GM19035 (cell line): ENCODE results near the gene NPBWR2.
"Not testable (repeated sequence)": the region's sequence is repeated elsewhere in the genome, so short reads cannot be mapped to it uniquely, and the experiment has no call there.

ENCODE experiments used
- ATAC-seq: cut with Tn5 transposase; IDR thresholded peaks from one replicate; pipeline ENCODE4 v1.9.1; 2021; ENCODE audit not compliant: unreplicated experiment

NPBWR2 gene

DNA sequence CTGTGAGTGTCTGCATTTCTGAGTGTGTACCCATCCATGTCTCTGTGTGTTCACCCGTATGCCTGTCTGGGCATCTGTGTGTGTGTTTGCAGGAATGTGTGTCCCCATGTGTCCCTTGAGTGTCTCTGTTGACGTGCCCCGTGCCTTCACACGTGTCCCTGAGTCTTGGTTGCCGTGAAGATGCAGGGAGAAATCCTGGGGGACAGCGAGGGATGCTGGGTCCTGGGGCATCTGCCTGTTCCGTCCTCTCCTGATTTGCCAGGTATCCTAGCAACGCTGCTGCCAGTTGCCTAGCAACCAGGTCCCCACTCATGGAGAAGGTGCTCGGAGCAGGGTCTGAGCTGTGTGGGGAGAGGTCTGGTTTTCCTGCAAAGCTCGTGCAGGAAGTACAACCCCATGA is 17.2 kb downstream of the NPBWR2 start:
- ATAC-seq, result no peak

DNA sequence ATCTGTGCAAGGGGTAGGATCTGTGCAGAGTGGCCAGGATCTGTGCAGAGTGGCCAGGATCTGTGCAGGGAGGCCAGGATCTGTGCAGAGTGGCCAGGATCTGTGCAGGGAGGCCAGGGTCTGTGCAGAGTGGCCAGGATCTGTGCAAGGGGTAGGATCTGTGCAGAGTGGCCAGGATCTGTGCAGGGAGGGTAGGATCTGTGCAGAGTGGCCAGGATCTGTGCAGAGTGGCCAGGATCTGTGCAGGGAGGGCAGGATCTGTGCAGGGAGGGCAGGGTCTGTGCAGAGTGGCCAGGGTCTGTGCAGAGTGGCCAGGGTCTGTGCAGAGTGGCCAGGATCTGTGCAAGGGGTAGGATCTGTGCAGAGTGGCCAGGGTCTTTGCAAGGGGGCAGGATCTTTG is 18.8 kb downstream of the NPBWR2 start:
- ATAC-seq, result not testable (repeated sequence)

DNA sequence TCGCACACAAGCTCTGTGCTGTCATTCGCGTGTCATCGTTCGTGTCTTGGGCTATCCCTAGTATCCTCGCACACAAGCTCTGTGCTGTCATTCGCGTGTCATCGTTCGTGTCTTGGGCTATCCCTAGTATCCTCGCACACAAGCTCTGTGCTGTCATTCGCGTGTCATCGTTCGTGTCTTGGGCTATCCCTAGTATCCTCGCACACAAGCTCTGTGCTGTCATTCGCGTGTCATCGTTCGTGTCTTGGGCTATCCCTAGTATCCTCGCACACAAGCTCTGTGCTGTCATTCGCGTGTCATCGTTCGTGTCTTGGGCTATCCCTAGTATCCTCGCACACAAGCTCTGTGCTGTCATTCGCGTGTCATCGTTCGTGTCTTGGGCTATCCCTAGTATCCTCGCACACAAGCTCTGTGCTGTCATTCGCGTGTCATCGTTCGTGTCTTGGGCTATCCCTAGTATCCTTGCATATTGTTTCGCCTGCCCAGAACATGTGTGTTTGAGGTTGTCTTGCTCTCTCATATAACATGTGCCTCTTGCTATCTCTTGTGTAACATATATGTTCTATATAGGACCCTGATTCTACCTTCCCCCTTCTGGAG is 20.0 kb downstream of the NPBWR2 start:
- ATAC-seq, result not testable (repeated sequence)

DNA sequence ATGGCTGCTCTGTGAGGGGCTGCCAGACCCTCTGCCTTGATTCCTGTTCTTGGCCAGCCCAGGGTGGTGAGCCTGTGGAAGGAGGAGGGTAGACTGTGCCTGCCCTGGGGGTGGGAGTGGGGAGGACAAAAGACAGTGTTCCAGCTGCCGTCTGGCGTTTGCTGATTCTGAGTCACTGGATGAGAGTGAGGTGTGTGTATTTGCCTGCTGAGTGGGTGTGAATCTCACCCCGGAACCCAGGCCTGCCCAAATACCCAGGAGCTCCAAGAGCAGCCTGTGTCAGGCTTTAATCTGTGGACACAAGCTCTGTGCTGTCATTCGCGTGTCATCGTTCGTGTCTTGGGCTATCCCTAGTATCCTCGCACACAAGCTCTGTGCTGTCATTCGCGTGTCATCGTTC is 20.6 kb downstream of the NPBWR2 start:
- ATAC-seq, result no peak

DNA sequence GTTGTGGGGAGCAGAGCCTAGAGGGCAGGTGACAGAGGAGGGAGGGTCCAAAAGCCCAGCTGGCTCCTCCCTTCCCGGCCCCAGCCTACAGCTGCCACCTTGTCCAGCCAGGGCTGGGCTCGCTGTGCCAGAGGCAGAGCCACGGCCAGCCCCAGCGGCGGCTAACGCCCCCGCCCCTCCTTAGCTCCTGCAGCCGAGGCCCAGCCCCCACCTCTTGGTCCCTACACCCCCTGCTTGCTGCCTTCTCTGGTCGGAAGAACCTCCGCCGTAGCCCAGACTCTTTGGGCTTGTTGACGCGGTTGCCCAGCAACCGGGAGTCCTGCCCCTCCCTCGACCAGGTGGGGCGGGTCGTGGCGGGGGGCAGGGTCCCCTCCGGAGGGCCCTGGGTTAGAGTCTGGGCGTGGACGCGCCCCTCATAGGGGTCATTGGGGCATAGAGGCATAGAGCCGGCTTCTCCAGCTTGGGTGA is 22.6 kb downstream of the NPBWR2 start:
- ATAC-seq, result no peak

DNA sequence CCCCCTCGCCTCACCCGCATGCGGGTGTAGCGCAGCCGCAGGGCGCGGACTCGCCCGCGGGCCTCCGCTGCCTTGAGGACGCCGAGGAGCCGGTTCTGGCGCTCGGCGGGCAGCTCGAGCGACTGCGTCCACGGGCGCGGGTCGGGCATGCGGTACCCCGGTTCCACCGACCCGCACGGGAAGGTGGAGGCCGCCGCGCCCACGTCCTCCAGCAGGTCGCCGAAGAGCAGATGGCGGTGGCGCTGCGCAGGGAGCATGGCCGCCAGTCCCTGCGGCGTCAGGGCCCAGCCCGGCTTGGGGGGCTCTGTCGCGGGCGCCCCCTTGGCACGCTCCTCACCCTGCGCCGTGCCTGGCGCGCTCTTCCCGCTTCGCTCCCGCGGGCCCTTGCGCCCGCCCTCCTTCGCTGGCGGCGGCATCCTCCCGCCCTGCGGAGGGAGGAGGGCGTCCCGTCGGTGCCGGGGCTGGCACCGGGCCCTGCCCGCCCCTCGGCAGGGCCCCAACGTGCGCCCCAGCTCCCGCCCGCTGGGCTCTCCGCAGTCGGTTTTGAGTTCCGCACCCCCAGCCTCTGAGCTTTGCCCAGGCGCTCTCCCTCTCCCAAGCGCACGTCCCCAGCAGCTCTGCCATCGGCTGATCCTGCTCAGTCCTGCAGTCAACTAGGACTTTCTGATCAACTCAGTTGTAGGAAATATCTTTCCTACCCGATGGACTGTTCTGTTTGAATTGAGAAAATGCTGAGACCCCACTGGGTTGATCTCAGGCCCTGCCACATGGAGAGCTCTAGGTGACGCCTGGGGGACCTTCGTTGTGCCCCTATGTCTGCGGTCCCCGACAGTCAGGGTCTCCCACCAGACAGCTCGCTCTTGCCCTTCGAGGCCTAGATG is 23.3 kb downstream of the NPBWR2 start, which contains the start of gene LKAAEAR1:
Gene LKAAEAR1 (minus strand): TSS at position 595 of the 881 bp plus-strand sequence. CDS start 179 bp downstream, at position 416.
- no peak for ATAC-seq

DNA sequence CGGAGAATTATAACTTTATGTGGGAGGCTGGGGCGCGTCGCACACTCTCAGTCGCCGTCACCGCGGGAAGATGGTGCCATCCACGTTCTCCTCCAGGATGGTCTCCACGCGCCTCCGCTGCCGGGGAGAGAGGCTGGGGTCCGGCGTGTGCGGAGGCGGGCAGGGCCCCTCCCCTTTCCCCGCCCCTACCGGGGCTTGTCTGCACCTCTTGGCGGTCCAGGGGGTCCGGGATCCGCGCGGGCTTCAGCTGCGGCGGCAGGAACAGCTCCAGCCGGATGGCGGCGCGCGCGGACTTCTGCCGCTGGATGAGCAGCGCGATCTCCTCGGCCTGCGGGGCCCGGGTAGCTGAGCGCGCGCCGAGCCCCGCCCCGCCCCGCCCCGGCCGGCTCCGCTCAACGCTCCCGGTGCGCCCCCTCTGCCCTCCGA is 24.0 kb downstream of the NPBWR2 start:
- no peak for ATAC-seq

DNA sequence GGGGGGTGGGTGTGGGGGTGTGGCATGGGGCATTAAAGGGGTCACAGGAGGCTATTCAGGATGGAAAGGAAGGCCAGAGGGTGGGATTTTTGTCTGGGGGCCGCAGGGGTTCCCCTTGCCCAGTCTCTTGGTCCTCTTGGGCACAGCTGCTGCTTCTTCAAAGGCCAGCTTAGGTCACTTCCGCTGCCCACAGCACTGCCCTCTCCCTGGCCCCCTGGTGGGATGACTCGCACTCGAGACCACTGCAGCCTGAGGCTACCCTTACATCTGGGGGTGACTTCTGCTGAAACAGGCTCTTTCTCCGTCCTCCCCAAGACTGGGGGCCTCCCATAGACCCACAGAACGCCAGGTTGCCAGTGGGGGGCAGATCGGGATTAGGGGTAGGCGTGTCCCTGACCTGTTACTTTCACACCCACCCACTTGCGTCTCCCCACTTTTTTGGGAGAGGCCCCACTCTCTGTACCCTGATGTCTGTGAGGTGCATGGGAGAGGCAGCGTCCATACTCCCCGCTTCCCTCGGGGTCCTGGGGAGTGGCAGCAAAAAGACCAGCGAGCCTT is 24.5 kb downstream of the NPBWR2 start:
- ATAC-seq, result no peak

DNA sequence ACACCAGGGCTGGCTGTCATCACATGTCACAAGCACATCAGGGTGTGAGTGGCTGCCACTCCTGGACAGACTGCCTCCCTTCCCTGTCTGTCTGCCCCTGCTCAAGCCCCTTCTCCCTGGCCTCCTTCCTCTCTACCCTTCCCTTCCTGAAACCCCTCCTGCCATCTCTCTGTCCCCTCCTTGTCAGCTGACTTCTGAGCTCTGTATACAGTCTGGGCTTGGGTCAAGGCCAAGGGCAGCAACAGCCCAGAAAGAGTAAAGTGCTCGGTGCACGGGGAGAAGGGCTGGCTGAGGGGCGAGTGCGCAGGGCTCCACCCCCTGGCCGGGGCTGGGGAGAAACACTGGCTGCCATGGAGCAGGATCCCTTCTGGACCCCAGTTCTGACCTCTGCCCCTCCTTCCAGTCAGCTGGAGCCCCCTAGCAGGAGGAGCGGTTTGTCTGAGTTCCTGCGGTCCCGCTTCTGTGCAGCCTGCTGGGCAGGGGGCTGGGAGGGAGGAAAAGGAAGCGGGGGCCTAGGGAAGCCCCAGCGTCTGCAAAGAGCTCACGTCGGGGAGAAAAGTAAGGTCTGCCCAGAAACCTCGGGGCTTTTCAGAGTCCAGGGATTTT is 25.1 kb downstream of the NPBWR2 start:
- no peak for ATAC-seq

DNA sequence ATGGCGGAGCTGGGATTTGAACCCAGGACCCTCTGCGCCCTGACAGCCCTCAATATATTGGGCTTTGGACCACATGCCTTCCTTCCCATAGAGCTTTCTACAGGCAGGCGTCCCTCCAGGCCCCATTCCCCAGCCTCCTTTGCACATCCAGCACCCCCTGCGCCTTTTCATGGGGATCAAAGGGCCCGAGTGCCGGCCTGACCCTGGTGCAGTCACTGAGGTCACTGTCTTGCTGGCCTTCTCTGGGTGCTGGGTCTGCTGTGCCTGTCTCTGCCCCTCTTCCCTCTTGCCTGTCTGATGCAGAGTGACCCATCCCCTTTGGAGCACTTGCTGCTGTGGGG is 25.8 kb downstream of the NPBWR2 start:
- no peak for ATAC-seq

DNA sequence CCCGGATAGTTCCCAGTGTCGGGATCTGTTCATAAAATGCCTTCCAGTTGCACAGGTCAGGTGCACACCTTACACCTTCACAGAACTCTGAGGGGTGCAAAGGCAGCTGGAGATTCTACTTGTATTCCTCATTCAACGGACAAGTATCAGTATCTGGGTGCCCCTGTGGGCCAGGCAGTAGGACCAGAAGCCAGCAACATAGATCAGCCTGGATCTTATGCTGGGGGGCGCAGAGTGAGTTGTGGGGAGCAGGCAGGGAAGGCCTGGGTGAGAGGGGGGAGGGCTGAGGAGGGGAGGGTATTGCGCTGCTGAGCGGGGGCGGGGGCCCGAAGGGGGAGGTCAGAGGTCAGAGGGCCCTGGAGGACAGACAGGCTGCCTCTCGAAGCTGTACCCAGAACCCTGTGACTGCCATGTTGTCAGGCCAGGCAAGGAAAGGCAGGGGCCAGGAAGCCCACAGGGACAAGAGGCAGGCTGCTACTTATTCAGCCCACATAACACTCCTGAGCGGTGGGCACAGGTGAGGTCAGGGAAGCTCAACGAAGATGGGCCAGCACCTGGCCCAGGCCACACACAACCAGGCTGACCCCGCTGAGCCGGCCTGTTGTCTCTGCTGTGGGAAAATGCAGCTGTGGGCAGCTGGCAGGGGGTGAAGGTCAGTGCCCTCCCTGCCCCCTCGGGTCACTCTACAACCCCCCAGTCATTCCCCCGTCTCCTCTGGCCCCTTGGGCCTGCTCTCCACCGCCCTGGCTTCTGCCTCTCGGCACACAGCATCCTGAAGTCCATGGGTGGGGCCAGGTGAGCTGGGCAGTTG is 26.3 kb downstream of the NPBWR2 start:
- no peak for ATAC-seq

DNA sequence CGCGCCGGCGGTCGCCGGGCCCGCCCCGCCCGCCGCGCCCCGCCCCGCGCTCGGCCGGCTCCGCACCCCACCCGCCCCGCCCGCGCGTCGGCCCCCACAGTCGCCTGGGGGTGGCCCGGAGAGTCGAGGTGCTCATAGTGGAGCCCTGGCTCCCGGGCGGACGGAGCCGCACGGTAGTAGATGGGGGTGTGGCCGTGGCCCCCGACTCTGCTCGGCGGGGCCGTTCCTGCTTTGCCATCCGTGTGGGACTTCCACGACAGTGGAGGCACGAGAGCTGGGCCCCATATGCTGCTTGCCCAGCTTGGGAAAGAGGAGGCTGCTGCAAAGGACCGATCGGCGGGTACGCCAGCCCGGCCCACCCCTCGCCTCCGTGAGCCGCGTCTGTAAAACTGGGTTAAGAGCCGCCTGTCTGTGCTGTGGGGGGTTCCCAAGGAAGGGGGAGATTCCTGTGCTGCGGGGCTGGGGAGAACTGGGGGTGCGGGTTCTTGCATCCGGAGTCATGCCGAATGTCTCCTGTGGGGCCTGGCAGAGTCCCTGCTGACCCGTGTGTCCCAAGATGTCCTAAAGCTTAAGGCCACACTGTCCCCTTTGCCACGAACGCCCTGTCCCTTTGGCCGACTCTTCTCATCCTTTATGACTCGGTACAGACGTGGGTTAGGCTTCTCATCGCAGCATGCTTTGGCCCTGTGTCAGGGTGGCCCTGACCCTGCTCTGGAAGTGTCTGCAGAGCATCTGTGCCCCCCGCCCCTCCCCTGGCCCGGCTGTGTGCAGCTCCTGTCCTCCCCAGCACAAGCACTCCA is 27.2 kb downstream of the NPBWR2 start, which contains the start of gene OPRL1:
Gene OPRL1 (plus strand): TSS at position 70 of the 800 bp plus-strand sequence. CDS start 12,639 bp downstream, outside the sequence.
- no peak for ATAC-seq

DNA sequence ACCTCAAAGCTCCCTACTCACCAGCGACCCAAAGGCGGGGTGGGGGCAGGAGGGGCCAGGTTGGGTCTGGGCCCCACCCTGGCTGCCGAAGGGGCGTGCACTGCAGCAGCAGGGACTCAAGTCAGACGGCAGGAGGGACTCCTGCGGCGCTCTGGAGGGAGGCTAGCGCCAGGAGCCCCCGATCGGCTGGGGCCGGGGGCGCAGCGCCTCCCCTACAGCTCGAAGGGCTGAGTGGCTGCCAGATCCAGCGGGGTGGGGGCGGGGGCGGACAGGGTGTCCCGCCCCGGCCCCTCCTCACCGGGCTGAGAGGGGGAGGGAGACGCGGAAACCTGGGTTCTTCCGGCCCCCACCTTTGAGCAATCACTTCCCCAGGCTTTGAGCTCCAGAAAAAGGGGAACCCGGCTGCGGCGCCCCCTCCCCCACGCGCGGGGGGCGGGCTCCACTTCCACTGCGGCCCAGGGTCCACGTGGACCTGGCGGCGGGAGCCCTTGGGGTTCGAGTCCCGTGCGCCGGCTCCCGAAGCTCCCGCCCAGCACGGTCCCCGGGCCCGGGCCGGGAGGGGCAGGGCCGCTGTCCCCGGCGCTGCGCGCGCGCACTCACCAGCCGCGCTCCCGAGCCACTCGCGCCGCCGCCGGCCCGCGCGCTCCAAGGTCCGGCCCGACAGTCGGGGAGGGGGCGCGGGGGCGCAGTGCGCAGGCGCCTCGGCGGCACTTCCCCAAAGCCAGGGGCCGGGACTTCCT is 27.9 kb downstream of the NPBWR2 start, which contains the start of gene RGS19:
Gene RGS19 (minus strand): TSS at position 246 of the 740 bp plus-strand sequence. CDS start 2,632 bp downstream, outside the sequence.
- no peak for ATAC-seq

DNA sequence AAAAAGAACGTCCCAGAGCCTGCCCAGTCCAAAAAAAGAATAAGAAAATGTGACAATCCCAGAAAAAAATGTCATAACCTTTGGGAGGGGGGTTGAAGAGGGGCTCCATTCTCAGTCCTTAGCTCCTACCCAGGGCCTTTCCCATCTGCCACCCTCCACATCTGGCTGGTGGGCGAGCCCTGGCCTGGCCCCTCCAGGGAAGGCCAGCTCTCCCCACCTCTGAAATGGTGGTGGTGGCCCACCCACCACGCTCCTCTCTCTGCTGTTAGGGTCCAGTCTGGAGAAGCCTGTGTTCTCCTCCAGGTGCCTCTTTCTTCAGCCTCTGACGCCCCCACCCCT is 28.5 kb downstream of the NPBWR2 start:
- no peak for ATAC-seq

DNA sequence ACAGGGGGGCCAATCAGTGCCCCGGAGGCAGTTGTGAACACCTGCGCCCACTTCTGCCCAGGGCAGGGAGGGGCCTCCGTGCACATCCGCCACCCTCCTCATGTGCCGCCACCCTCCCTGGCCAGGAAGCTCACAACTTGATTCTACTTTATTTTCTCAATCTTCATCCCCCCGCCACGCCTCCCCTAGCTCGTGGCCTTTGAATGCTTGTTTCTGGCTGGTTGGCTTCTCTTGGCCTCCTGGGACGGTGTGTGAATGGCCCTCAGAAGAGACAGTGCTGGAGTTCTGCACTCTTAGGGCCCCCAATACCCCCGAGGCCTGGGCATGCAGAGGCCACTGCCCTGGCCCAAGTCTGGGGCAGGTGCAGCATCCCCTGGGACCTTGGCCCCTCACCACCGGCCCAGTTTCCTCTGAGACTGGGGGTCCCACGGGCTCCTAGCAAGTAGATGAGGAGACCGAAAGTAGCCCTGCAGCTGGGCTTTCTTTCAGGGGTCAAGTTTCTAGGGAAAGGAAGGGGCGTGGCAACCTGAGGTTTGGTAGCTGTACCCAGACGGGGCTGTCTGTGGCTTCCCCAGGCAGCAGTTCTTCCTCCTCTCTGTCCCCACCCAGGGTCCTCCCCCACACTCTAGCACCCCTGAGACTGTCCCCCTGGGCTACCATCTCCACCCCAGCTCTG is 29.4 kb downstream of the NPBWR2 start:
- no peak for ATAC-seq

DNA sequence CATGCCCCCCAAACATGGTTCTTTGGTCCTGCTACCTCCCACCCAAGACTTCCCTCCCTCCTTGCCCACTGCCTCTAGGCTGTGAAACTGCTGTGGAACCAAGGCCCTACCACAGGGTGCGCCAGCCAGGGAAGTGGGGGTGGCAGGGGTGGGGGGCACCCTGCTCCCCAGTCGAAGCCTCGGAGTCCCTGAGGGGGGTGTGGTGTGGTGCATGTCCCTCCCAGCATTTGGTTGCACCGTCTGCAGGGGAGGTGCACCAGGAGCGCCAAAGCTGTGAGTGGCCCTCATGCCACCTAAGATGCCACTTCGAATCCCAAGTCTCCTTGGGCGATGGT is 29.9 kb downstream of the NPBWR2 start:
- no peak for ATAC-seq

DNA sequence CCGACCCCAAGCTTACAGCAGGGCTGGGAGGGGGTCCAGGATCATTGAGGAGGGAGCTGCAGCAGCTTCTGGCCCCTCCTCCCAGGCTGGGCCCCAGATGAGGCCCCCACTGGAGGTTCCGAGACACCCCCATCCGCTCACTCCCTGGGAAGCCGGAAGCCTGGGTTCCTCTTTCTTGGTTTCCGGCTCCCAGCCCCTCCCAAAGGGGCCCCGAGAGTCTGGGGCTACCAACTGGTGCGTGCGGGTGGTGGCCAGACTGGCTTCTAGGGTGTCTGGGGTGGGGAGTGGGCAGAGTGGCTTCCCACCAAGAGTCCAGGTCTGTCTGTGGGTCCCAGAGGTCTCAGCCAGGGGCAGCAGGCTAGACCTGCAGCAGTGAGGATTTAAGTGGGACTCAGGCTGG is 30.3 kb downstream of the NPBWR2 start:
- no peak for ATAC-seq

DNA sequence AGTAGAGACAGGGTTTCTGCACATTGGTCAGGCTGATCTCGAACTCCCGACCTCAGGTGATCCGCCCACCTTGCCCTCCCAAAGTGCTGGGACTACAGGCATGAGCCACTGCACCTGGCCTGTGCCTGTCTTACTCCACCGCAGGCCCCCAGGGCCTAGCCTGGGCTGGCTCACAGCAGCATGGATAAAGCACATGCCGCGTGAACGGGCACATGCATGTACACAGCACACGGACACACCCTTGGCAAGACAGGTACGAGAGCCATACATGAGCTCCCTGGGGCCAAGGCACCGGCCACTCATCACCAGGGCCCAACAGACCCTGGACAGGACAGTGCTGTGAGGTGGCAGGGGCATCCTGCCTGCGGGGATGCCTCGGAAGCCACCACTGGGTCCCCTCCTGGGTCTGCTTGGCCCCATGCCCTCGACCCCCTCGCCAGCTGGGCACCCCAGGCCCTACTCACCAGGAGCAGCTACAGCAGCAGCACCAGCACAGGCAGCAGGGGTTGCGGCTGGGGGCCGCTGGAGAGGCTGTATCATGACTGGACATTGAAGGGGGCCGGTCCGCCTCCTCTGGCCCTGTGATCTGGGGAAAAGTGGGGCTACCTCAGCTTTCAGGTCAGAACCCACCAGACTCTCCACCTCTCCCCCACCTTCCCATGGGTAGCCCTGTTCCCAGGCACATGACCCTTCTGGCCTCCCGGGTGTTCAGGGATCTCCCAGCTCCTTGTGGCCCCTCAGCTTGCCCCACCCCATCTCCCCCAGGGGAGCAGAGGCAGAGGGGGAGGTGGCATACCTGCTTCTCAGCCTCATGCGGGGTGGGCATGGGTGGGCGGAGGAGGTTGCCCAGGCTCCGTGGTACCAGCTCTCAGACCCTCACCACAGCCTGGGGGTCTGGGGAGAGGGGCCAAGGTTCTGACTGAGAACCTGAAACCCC is 31.0 kb downstream of the NPBWR2 start:
- ATAC-seq, result no peak
